IPS DF 6.9 (cell line): ENCODE data around the gene PDZRN3.

ENCODE experiments used
- DNase-seq: peaks from one replicate; pipeline ENCODE4 v3.0.0-alpha.2; 2013; ENCODE audit warnings: low read depth, low spot score
- H3K27ac ChIP-seq: one replicate; pipeline ENCODE4 v1.5.1; 2013; ENCODE audit warnings: low read length, control low read depth
- H3K27me3 ChIP-seq: 2 replicates; pipeline ENCODE4 v1.6.1; 2013; ENCODE audit warnings: mild to moderate bottlenecking, low read length; ENCODE audit not compliant: control insufficient read depth, insufficient read depth
- H3K36me3 ChIP-seq: 2 replicates; pipeline ENCODE4 v1.6.1; 2013; ENCODE audit warnings: low read length; ENCODE audit not compliant: control insufficient read depth, insufficient read depth
- H3K4me1 ChIP-seq: 2 replicates; pipeline ENCODE4 v1.6.1; 2013; ENCODE audit warnings: low read length; ENCODE audit not compliant: control insufficient read depth, insufficient read depth
- H3K4me3 ChIP-seq: 2 replicates; pipeline ENCODE4 v1.5.1; 2013; ENCODE audit warnings: mild to moderate bottlenecking, low read length
- H3K9me3 ChIP-seq: 2 replicates; pipeline ENCODE4 v1.6.1; 2013; ENCODE audit warnings: low read length, inconsistent platforms; ENCODE audit not compliant: control insufficient read depth, insufficient read depth
- WGBS: extraction: QIAGEN DNeasy Blood & Tissue Kit; methylation state at CpG from one replicate; pipeline ENCODE4 v1.1.7; 2013; ENCODE audit warnings: mixed read lengths, missing lambda C conversion rate; ENCODE audit not compliant: insufficient read length, insufficient coverage; 5-methylcytosine and 5-hydroxymethylcytosine counted together

PDZRN3 gene

GRCh38 chr3:73384091-73384906, 240.4 kb downstream of the PDZRN3 start:
- H3K36me3 ChIP-seq: peaks cover 11% of the 10 kb centered on the region
- no peak for DNase-seq
- no CpG with 5 or more reads among the region's 66 CpGs for WGBS
- no peaks in the 10 kb centered on the region; the same call in 1 of the 2 replicates for H3K27me3 ChIP-seq
- peaks cover 1% of the 10 kb centered on the region; the same call in 1 of the 2 replicates for H3K9me3 ChIP-seq
- no peaks in the 10 kb centered on the region for H3K4me1 ChIP-seq
- no peak overlapping the region for H3K27ac ChIP-seq
- no peak overlapping the region for H3K4me3 ChIP-seq

GRCh38 chr3:73383470-73384049, 241.2 kb downstream of the PDZRN3 start:
- Histone ChIP-seq H3K27me3 (no peaks in the 10 kb centered on the region; the same call in 1 of the 2 replicates), H3K36me3 (peaks cover 11% of the 10 kb centered on the region), H3K9me3 (peaks cover 1% of the 10 kb centered on the region; the same call in 1 of the 2 replicates), H3K4me1 (no peaks in the 10 kb centered on the region), H3K4me3 (no peak overlapping the region), H3K27ac (no peak overlapping the region)
- no CpG with 5 or more reads among the region's 47 CpGs for WGBS
- no peak for DNase-seq

GRCh38 chr3:73381551-73381950, 243.2 kb downstream of the PDZRN3 start:
- no peak for DNase-seq
- no CpG with 5 or more reads among the region's 2 CpGs for WGBS
- no peak overlapping the region for H3K4me3 ChIP-seq
- no peaks in the 10 kb centered on the region; the same call in 1 of the 2 replicates for H3K27me3 ChIP-seq
- peaks cover 1% of the 10 kb centered on the region; the same call in 1 of the 2 replicates for H3K9me3 ChIP-seq
- H3K27ac ChIP-seq: no peak overlapping the region
- peaks cover 11% of the 10 kb centered on the region for H3K36me3 ChIP-seq
- no peaks in the 10 kb centered on the region for H3K4me1 ChIP-seq

GRCh38 chr3:73380735-73381532, 243.8 kb downstream of the PDZRN3 start:
- Histone ChIP-seq H3K9me3 (peaks cover 1% of the 10 kb centered on the region; the same call in 1 of the 2 replicates), H3K4me3 (no peak overlapping the region), H3K27me3 (no peaks in the 10 kb centered on the region; the same call in 1 of the 2 replicates), H3K36me3 (peaks cover 11% of the 10 kb centered on the region), H3K27ac (no peak overlapping the region), H3K4me1 (no peaks in the 10 kb centered on the region)
- no peak for DNase-seq
- WGBS: no CpG with 5 or more reads among the region's 15 CpGs

- DNase-seq: no peak
- H3K27ac ChIP-seq: no peak overlapping the region
- no peaks in the 10 kb centered on the region for H3K27me3 ChIP-seq
- H3K36me3 ChIP-seq: peaks cover 5% of the 10 kb centered on the region
- no peak overlapping the region for H3K4me3 ChIP-seq
- 100% methylated on average over 2 of the region's 2 CpGs for WGBS
- H3K9me3 ChIP-seq: no peaks in the 10 kb centered on the region; the same call in 1 of the 2 replicates
- H3K4me1 ChIP-seq: no peaks in the 10 kb centered on the region
These were observed 245.3 kb downstream of the PDZRN3 start for GRCh38 chr3:73379465-73379864.

- H3K27me3 ChIP-seq: no peaks in the 10 kb centered on the region
- no peak overlapping the region for H3K4me3 ChIP-seq
- H3K36me3 ChIP-seq: no peaks in the 10 kb centered on the region
- no peak for DNase-seq
- no peaks in the 10 kb centered on the region for H3K4me1 ChIP-seq
- no peaks in the 10 kb centered on the region; the same call in 1 of the 2 replicates for H3K9me3 ChIP-seq
- no CpG with 5 or more reads among the region's 2 CpGs for WGBS
- H3K27ac ChIP-seq: no peak overlapping the region
These were observed 246.5 kb downstream of the PDZRN3 start for GRCh38 chr3:73378207-73378606.

GRCh38 chr3:73365756-73366397, 258.9 kb downstream of the PDZRN3 start:
- H3K9me3 ChIP-seq: no peaks in the 10 kb centered on the region
- H3K36me3 ChIP-seq: no peaks in the 10 kb centered on the region
- no CpG with 5 or more reads among the region's 12 CpGs for WGBS
- H3K4me1 ChIP-seq: no peaks in the 10 kb centered on the region
- H3K27me3 ChIP-seq: no peaks in the 10 kb centered on the region
- no peak overlapping the region for H3K4me3 ChIP-seq
- no peak overlapping the region for H3K27ac ChIP-seq
- no peak for DNase-seq

GRCh38 chr3:73364517-73364916, 260.2 kb downstream of the PDZRN3 start:
- DNase-seq: no peak
- no CpG with 5 or more reads among the region's 1 CpG for WGBS
- Histone ChIP-seq H3K4me1 (no peaks in the 10 kb centered on the region), H3K4me3 (no peak overlapping the region), H3K9me3 (no peaks in the 10 kb centered on the region), H3K36me3 (no peaks in the 10 kb centered on the region), H3K27me3 (no peaks in the 10 kb centered on the region), H3K27ac (no peak overlapping the region)

- no peak overlapping the region for H3K27ac ChIP-seq
- H3K9me3 ChIP-seq: no peaks in the 10 kb centered on the region
- no peaks in the 10 kb centered on the region for H3K27me3 ChIP-seq
- WGBS: no CpG with 5 or more reads among the region's 3 CpGs
- H3K4me3 ChIP-seq: no peak overlapping the region
- DNase-seq: no peak
- H3K36me3 ChIP-seq: no peaks in the 10 kb centered on the region
- H3K4me1 ChIP-seq: no peaks in the 10 kb centered on the region
These were observed 261.6 kb downstream of the PDZRN3 start for GRCh38 chr3:73363093-73363492.

GRCh38 chr3:73361591-73361990, 263.1 kb downstream of the PDZRN3 start:
- H3K4me3 ChIP-seq: no peak overlapping the region
- H3K9me3 ChIP-seq: no peaks in the 10 kb centered on the region
- no peak overlapping the region for H3K27ac ChIP-seq
- DNase-seq: no peak
- no peaks in the 10 kb centered on the region for H3K36me3 ChIP-seq
- no peaks in the 10 kb centered on the region for H3K27me3 ChIP-seq
- no CpG with 5 or more reads among the region's 3 CpGs for WGBS
- H3K4me1 ChIP-seq: no peaks in the 10 kb centered on the region
